ENCODE results near the gene KRT13. TPM values are rescaled to one million over a fixed set of nuclear protein-coding genes. Genes with fewer than 3 reads are reported as not detected.

The KRT13 gene
- total and polyA plus RNA-seq, 12 donors, result 0.54 to 20.0 (median 3.5) TPM; not detected in 7

DNA sequence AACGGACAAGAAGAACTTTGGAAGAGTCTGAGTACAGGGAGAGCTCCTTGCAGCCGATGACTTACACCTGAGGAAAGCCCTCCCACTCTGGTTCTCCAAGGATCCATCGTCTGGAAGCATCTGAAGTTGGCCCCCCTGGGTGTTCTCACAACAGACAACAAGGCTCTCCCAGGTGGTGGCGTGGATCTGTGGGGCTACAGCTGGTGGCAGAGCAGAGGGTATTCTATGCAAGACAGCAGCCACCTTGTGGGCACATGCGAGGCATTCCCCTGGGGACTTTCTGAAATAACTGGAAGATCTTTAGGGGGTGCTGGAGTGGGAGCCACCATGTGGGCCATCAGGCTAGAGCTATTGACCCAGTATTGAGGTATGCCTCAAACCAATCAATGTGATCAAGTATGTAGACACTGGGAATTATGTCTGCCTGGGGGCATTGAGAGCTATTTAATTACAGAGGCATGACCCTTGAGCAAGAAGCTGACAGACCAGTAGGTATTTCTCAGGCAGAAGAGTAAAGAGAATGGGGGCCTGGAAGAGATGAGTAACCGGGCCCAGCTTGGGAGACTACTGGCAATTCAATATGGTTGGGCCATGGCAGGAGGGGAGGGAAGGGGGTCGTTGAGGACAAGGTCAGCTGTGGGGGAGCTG is 29.6 kb upstream of the KRT13 start:
- DNase-seq, result no peak
- Histone ChIP-seq H3K9me3 (replicated peaks in 1 of 3) (no peaks in the 10 kb centered on the region), H3K27ac (no peak overlapping the region), H3K36me3 (replicated peaks in 1 of 2) (no peaks in the 10 kb centered on the region), H3K4me3 (no peak overlapping the region), H3K27me3 (no peaks in the 10 kb centered on the region), H3K4me1 (replicated peaks in 1 of 2) (peaks cover 5 to 11% of the 10 kb centered on the region in 2 donors)
- WGBS, 4 donors, result 65 to 79% (median 72%) methylated on average over 5 to 7 of the region's 7 CpGs
- TF ChIP-seq, protein P1, sequence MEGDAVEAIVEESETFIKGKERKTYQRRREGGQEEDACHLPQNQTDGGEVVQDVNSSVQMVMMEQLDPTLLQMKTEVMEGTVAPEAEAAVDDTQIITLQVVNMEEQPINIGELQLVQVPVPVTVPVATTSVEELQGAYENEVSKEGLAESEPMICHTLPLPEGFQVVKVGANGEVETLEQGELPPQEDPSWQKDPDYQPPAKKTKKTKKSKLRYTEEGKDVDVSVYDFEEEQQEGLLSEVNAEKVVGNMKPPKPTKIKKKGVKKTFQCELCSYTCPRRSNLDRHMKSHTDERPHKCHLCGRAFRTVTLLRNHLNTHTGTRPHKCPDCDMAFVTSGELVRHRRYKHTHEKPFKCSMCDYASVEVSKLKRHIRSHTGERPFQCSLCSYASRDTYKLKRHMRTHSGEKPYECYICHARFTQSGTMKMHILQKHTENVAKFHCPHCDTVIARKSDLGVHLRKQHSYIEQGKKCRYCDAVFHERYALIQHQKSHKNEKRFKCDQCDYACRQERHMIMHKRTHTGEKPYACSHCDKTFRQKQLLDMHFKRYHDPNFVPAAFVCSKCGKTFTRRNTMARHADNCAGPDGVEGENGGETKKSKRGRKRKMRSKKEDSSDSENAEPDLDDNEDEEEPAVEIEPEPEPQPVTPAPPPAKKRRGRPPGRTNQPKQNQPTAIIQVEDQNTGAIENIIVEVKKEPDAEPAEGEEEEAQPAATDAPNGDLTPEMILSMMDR (IDR thresholded peaks at IDR 0.05), result no peak
- no peak for TF ChIP-seq POLR2A (IDR thresholded peaks at IDR 0.05)
- intact Hi-C loops (cut with DNase I), result no loop called here

GRCh38 chr17:41533613-41534012 is 28.2 kb upstream of the KRT13 start:
- TF ChIP-seq, protein P1 (IDR thresholded peaks at IDR 0.05), result no peak
- no peak for TF ChIP-seq POLR2A (IDR thresholded peaks at IDR 0.05)
- WGBS, 4 donors, result 79 to 84% (median 82%) methylated on average over 7 of the region's 7 CpGs
- H3K36me3 ChIP-seq (replicated peaks in 1 of 2), result no peaks in the 10 kb centered on the region
- H3K27ac ChIP-seq, result no peak overlapping the region
- no peak overlapping the region for H3K4me3 ChIP-seq
- H3K27me3 ChIP-seq, result peaks cover 3% of the 10 kb centered on the region
- H3K4me1 ChIP-seq (replicated peaks in 1 of 2), result peaks cover 5 to 17% of the 10 kb centered on the region in 2 donors
- DNase-seq, result no peak
- H3K9me3 ChIP-seq (replicated peaks in 1 of 3), result no peaks in the 10 kb centered on the region
- intact Hi-C loops (cut with DNase I), result no loop called here

- no peaks in the 10 kb centered on the region for H3K36me3 ChIP-seq (replicated peaks in 1 of 2)
- H3K4me1 ChIP-seq (replicated peaks in 1 of 2), result peaks cover 5 to 17% of the 10 kb centered on the region in 2 donors
- WGBS, 4 donors, result 83 to 91% (median 88%) methylated on average over 9 of the region's 9 CpGs
- DNase-seq, result no peak
- TF ChIP-seq POLR2A (IDR thresholded peaks at IDR 0.05), result no peak
- peaks cover 8% of the 10 kb centered on the region for H3K27me3 ChIP-seq
- H3K4me3 ChIP-seq, result no peak overlapping the region
- H3K27ac ChIP-seq, result no peak overlapping the region
- no peaks in the 10 kb centered on the region for H3K9me3 ChIP-seq (replicated peaks in 1 of 3)
- intact Hi-C loops (cut with DNase I), result no loop called here
Observed at GRCh38 chr17:41532947-41533570, 27.6 kb upstream of the KRT13 start.

GRCh38 chr17:41531993-41532392 is 26.6 kb upstream of the KRT13 start:
- WGBS, 4 donors, result 59 to 68% (median 64%) methylated on average over 1 of the region's 1 CpG
- no peak overlapping the region for H3K27ac ChIP-seq
- H3K27me3 ChIP-seq, result peaks cover 17% of the 10 kb centered on the region
- peaks cover 5 to 25% of the 10 kb centered on the region in 2 donors for H3K4me1 ChIP-seq (replicated peaks in 1 of 2)
- intact Hi-C loops (cut with DNase I), result no loop called here
- DNase-seq, result no peak
- H3K9me3 ChIP-seq (replicated peaks in 1 of 3), result no peaks in the 10 kb centered on the region
- no peaks in the 10 kb centered on the region for H3K36me3 ChIP-seq (replicated peaks in 1 of 2)
- H3K4me3 ChIP-seq, result no peak overlapping the region
- TF ChIP-seq, protein P1 (IDR thresholded peaks at IDR 0.05), result no peak
